Neuron (in vitro differentiated cells): Measurements from ENCODE around the gene CH25H.

Experiments used
- H2AFZ ChIP-seq: one replicate; pipeline ENCODE4 v1.6.1; 2013; ENCODE audit warnings: low read depth, mild to moderate bottlenecking, inconsistent platforms, low read length, moderate library complexity
- H3K27me3 ChIP-seq: one replicate; pipeline ENCODE4 v1.6.1; 2013; ENCODE audit warnings: low read length; ENCODE audit not compliant: insufficient read depth
- H3K36me3 ChIP-seq: one replicate; pipeline ENCODE4 v1.6.1; 2013; ENCODE audit warnings: low read length; ENCODE audit not compliant: insufficient read depth
- H3K4me1 ChIP-seq: one replicate; pipeline ENCODE4 v1.6.1; 2013; ENCODE audit warnings: low read length; ENCODE audit not compliant: insufficient read depth
- H3K4me3 ChIP-seq: 2 replicates; pipeline ENCODE4 v1.5.1; 2013; ENCODE audit warnings: mild to moderate bottlenecking, low read length, moderate library complexity
- H3K9me3 ChIP-seq: one replicate; pipeline ENCODE4 v1.6.1; 2013; ENCODE audit warnings: low read length

Gene CH25H

GRCh38 chr10:89156161-89156835, 50.8 kb downstream of the CH25H start:
- Histone ChIP-seq H3K27me3 (no peaks in the 10 kb centered on the region), H3K9me3 (no peaks in the 10 kb centered on the region), H3K4me1 (no peaks in the 10 kb centered on the region), H2AFZ (no peak overlapping the region), H3K36me3 (no peaks in the 10 kb centered on the region), H3K4me3 (no peak overlapping the region)
